Measurements from ENCODE around the gene PGM2.

DNA sequence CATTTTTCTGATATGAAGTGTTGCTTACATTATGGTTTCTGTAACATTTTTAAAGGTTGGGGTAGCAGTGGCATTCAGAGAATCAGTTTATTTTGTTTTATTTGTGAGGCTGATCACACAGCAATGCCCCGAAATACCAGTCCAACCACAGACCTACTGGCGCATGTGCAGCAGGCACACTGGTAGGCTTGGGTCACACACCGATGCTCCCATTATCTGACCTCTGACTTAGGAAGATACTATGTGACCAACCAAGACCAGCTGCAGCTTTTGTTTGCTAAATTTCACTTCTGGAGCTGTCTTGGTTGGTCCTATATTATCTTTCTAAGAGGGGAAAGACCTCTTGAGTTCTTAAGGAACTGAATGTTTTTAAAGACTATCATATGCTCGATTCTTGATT is 18.7 kb downstream of the PGM2 start:
- TF ChIP-seq TAF1 (IDR thresholded peaks at IDR 0.05; ENCODE audit: borderline replicate concordance, low read depth, low read length) (no peak), POLR2A (IDR thresholded peaks at IDR 0.05; ENCODE audit: low read depth, low read length) (no peak)
